Sciatic nerve (tissue), 2 donors: Measurements from ENCODE around the gene SBK2. TPM values are rescaled to one million over a fixed set of nuclear protein-coding genes. Genes with fewer than 3 reads are reported as not detected.

ENCODE experiments used
- ATAC-seq: fragments of 200-7000 bp; cut with Tn5 transposase; one replicate; pipeline ENCODE4 v1.9.1; 2020; ENCODE audit warnings: mild to moderate bottlenecking, moderate library complexity
- DNase-seq: peaks from one replicate; pipeline ENCODE4 v3.0.0-alpha.2; 2020; ENCODE audit warnings: low spot score
- intact Hi-C: fragments of 100-400 bp; cut with DNase I; formaldehyde crosslinking; loops from one replicate; pipeline ENCODE4 v1.14.2; 2022
- total RNA-seq: library from RNA; stranded (reverse); fragmentation: NEBNext Ultra II Directional; extraction: Animal tissue kit (Norgen Biotek cat#: 25700); gene quantifications from one replicate; pipeline ENCODE4 v1.2.1, GENCODE V29; 2021
- donor health status: DM: no; HTN: no; CAD: no.
- donor health status: DM: no; HTN: no; CAD: no.

The SBK2 gene
- total RNA-seq, 1 donor from 2014 or later, result not detected

DNA sequence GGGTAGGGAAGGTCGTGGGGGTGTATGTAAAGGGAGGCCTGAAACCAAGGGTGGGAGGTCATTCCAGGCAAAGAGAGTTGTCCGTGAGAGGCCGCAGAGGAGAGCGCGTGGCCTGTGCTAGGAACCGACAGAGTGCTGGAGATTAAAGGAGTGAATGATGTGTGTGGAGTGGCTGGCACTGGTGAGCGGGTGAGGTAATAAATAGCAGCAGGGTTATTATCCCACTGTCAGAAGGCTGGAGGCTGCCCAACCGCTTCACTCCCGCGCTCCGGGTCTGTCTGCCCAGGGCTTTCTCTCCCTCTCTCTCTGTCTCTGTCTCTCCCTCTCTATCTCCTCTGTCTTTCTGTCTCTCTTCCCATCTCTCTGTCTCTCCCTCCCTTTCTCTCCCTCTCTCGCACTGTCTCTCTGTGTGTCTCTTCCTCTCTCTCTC is 26.3 kb upstream of the SBK2 start:
- DNase-seq (no peak), ATAC-seq (no peak)
- intact Hi-C loops, result no loop called here

DNA sequence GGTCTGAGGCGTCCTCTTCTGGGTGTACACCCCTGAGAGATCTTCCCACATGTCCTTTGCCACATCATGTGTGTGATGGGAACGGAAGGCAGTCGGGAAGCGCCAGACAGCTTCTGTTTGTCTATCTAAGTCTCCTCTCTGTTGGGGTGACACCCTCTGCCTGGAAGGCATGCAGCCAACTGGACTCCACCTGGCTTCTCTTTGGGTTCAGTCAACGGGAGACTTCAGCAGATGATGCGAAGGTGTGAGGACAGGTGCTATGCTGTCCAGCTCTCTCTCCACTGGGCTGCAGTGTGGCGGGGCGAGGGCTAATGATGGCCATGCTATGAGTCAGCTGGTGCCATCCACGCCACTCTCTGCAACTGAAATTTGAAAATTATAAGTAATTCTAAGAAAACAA is 22.8 kb upstream of the SBK2 start:
- ATAC-seq, result no peak
- no peak for DNase-seq
- intact Hi-C loops, result no loop called here

DNA sequence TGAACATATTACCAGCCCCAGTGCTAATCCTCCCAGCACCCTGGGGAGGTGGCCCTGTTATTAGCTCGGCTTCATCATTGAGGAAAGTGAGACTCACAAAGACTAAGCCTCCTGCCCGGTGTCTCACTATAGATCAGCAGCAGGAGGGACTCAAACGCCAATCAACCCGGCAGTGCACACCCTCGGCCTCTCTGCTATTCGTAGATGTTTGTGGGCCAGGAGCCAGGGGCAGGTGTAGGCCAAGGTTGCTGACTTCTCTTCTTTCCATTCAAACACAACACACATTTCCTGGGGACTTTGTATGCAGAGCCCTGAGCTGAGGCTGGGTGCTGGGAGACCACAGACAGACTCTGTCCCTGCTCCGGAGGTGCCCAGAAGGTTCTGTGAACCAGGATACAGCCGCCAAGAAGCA is 17.8 kb upstream of the SBK2 start:
- intact Hi-C loops, result no loop called here
- no peak for DNase-seq
- ATAC-seq, result no peak

DNA sequence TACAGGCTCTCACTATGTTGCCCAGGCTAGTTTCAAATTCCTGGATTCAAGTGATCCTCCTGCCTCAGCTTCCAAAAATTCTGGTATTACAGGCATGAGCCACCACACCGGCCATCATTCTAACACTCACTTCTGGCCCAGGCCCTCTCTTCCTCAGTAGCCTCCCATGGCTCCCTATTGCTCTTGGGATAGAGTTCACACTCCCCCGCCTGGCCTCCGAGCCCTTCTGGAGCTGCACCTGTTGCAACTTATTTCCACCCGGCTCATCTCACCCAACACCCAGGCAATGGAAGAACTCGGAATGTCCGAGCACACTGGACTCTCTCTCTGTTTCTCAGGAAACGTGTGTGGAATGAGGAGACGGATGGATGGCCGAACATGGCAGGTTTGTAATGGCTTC is 17.4 kb upstream of the SBK2 start:
- intact Hi-C loops, result no loop called here
- ATAC-seq (no peak), DNase-seq (no peak)

DNA sequence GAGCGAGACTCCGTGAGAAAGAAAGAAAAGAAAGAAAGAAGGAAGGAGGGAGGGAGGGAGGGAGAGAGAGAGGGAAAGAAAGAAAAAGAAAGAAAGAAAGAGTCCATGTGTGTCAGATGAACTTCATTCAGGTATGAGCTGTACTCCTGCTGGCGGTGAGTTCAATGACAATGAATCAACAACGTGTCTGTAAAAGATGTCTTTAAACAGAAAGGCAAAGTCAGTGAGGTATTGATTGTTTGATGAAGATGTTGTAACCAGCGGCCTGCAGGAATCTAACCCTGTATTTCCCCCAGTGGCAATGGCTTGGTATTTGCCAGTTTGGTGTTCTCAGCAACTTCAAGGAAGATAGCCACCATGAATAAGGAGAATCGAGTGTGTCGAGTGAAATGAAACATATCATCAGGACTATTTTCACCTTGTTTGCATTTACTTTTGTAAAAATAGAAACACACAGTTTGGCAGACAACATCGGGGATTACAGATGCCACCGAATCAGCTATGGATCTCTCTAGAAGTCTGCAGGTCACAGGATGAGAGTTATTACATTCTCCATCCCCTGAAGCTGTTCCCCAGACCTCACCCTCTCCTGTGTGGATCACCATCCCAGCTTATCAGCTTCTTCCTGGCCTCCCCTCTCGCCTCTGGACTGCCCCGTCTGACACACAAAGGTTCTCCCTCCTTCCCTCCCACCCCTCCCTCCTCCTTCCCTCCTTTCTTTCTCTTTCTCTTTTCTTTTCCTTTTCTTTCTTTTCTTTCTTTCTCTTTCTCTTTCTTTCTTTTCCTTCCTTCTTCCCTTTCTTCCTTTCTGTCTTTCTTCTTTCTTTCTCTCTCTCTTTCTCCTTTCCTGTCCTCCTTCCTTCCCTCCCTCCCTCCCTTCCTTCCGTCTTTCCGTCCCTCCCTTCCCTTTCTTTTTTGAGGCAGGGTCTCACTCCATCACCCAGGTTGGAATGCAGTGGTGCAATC is 16.6 kb upstream of the SBK2 start:
- DNase-seq, result no peak
- no peak for ATAC-seq
- intact Hi-C loops, result no loop called here

DNA sequence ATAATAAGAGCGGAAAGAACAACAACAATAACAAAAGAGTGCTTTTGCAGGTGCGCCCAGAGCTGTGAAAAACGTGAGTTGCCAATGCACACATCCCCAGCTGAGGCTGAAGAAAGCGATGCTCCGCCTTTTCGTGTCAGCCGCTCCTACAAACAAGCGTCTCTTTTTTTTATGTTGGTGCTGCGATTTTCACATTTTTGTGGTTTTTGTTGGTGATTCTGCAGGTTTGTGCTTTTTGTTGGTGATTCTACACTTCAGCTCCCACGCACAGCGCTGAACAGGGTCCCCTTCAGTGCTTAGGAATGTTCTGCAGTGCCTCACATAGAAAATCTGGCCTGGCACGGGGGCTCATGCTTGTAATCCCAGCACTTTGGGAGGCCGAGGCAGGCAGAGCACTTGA is 15.7 kb upstream of the SBK2 start:
- no peak for DNase-seq
- peak; percentile 34 for ATAC-seq
- intact Hi-C loops, result no loop called here

DNA sequence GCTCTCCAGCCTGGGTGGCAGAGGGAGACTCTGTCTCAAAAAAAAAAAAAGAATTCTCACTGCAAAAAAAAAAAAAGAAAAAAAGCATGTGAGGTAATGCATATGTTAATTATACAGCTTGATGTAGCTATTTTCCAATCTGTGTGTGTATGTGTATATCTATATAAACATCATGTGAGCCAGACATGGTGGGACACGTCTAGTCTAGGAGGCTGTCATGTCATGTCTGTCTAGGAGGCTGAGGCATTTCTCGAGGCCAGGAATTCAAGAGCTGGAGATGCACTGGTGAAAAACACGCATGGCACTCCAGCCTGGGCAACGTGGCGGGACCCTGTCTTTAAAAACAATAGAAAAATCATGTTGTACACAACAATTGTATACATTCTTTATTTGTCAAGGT is 15.3 kb upstream of the SBK2 start:
- no peak for DNase-seq
- ATAC-seq, result no peak
- intact Hi-C loops, result no loop called here

DNA sequence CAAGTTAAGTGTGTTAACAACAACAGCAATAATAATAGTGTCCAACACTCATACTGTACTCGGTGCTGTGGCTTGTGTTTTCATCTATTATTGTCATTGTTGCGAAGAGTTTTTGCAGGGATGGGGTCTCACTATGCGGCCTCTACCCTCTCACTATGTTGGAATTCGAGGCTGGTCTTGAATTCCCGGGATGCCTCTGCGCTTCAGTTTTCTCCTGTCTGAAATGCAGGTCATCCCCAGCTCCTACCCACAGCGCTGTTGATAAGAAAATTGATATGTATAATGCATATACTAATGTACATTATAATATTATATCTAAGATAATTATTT is 13.4 kb upstream of the SBK2 start:
- intact Hi-C loops, result no loop called here
- DNase-seq (no peak), ATAC-seq (no peak)

DNA sequence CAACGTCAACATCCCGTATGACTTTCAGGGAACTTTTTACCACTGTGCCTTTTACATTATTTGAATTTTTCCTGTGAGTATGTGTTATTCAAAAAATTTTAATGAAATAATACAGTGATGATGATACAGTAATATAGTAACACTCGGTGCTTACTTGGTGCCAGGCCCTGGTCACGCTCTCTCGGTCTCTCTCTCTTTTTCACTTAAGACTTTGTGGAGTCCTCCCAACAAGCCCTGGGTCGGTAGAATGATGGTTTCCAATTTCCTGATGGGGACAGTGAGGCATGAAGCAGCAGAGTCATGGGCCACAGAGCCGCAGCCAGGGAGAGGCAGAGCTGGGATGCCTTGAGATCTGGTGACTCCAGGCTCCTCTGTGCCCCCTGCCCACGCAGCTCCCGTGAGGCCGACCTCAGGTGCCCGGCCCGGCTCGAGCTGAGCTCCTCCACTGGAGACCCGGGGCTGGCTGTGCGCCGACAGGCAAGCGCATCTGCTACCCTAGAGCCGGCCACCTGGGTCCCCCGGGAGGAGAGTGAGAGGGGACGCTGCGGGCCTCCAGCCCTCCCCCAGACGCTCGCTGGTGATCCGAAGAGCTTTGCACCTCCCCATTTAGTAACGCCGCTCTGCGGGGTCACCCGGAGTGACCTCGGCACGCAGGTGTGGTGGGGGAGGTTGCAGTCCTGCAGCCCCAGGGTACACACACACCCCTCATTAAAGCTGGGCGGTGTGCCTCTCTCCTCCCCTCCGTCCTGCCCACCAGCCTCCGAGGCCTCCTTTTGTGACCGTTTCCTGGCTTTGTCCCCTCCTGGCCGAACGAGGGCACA is 12.8 kb upstream of the SBK2 start:
- intact Hi-C loops, result no loop called here
- DNase-seq (no peak), ATAC-seq (no peak)

DNA sequence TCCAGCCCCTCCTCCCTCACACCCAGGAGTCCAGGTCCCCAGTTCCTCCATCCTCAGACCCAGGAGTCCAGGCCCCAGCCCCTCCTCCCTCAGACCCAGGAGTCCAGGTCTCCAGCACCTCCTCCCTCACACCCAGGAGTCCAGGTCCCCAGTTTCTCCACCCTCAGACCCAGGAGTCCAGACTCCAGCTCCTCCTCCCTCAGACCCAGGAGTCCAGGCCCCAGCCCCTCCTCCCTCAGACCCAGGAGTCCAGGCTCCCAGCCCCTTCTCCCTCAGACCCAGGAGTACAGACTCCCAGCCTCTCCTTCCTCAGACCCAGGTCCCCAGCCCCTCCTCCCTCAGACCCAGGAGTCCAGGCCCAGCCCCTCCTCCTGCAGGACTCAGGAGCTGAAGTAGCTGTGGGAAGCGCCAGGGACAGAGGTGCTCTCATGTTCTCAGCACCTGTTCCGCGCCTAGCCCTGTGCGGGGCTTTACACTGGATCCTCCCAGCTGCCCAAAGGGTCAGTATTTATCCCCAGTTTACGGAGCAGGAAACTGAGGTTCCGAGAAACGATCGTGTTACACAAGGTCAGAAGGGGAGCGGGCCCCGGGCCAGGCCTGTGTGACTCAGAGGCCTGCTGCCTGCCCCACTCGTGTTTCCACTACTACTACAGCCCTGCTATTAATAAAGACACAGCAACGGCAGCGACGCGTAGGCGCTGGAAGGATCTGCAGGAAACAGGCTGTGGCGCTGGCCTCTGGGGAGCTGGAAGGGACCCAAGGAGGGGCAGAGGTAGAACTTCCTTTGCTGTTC is 10.1 kb upstream of the SBK2 start:
- intact Hi-C loops, result no loop called here
- ATAC-seq, result peak; percentile 81
- DNase-seq, result peak; percentile 79

DNA sequence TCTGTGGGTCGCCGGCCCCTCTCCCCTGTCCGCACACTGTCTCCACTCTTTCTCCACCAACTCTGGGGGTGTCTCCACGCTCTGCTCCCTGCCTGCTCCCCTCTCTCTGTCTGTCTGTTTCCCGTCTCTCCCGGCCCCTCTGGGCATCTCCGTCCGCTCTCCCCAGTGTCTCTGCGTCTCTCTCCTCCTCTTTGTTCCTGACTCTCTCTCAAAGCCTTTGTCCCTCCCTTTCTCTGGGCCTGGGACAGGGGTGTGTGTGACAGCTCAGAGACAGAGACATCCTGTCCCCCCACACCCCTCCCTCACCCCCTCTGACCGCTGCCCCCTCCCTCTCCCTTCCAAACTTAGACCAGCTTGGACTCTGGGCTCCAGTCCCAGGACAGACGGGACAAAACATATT is 9.1 kb upstream of the SBK2 start:
- peak; percentile 19 for ATAC-seq
- intact Hi-C loops, result no loop called here
- DNase-seq, result no peak

DNA sequence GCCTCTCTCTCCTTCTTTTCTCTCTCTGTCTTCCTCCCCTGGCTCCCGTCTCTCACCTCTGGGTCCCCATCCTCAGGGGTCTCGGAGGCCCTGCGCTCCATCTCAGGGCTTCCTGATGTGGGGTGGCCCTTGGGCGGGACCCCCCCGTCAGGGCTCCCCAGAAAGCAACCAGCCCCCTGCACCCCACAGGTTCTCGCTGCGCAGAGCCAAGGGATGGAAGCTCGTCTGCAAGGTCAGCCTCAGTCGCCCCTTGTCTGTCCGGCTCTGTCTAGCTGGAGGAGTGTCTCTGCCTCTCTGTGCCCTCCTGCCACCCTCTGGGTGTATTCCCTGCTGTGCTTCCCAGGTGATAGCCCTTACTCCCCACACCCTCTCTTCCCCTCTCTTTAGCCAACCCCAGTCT is 8.5 kb upstream of the SBK2 start, which contains the start of gene SBK3:
TSS of gene SBK3 (minus strand) at position 101 of the 400 bp plus-strand sequence. CDS start at position 101, 0 bp downstream.
- no peak for DNase-seq
- no peak for ATAC-seq
- intact Hi-C loops, result no loop called here

DNA sequence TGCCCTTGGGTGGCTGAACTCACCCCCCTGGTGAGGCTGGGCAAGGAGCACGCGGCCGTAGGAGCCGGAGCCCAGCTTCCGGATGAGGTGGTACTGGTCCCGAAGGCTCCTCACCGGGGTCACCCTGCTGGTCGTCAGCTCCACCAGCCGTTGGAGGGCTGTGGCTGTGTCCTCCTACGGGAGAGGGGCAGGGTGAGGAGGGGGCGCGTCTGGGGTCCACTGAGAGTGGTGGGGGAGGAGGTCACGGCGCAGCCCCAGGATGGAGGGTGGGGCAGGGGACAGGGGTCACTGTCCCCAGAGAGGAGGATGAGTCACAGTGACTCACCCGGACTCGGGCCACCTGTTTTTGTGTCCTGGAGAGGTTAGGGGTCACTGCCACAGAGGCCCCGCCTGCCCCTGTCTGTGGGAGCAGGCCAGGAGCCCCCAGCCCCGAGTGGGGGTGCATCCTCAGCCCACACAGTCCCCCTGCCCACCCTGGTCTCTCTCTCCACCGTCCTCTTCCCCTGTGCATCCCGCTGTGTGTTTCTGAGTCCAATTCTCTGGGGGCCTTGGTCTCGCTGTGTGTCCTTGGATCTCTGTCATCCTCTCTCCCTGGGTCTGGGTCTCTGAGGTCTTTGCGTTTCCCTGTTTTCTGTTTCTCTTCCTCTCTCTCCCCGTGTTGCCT is 8.0 kb upstream of the SBK2 start:
- DNase-seq (no peak), ATAC-seq (no peak)
- intact Hi-C loops, result no loop called here

DNA sequence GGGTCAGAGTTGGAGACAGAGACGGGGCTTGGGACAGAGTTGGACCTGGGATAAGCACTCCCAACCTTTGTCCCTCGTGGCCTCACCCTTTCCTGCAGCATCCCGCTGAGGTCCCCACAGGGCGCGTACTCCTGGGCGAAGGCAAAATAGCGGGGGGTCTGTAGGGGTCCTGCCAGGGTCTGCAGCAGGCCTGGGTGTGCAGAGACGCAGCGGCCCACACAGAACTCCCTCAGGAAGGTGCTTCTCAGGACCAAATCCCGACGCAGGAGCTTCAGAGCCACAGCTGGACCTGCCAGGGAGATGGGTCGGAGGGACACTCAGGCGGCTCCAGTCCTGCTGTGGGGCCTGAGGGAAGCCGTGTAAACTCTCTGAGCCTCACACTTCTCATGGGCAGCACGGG is 7.1 kb upstream of the SBK2 start:
- no peak for DNase-seq
- intact Hi-C loops, result no loop called here
- no peak for ATAC-seq

DNA sequence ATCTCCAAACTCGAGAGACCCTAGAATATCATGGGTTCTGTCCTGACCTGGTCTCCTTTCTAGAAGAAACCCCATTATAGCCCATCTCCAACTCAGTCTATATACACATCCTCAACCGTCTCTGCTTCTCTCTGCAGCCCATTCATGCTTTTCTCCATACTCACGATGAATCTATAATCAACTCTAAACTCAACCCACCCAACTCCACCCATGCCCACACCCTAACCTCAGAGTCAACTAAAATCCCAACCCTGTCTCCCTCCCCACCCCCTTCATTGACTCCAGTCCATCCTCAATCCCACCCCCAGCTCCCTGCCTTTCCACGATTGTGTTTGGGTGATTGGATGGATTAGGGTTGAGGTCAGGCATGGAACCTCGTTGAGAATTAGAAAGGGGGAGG is 6.6 kb upstream of the SBK2 start:
- intact Hi-C loops, result no loop called here
- DNase-seq (no peak), ATAC-seq (no peak)

DNA sequence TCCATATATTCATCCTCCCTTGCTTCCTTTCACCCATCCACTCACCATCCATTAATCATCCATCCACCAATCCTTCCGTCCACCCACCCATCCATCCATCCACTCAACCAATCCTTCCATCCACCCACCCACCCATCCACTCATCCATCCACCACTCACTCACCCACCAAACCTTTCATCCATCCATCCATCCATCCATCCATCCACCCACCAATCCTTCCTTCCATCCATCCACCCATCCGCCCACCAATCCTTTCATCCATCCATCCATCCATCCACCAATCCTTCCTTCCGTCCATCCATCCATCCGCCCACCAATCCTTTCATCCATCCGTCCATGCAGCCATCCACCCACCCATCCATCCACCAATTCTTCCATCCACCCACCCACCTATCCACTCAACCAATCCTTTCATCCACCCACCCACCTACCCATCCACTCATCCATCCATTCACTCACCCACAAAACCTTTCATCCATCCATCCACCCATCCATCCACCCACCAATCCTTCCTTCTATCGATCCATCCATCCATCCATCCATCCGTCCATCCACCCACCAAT is 5.4 kb upstream of the SBK2 start:
- no peak for DNase-seq
- ATAC-seq, result no peak
- intact Hi-C loops, result no loop called here

DNA sequence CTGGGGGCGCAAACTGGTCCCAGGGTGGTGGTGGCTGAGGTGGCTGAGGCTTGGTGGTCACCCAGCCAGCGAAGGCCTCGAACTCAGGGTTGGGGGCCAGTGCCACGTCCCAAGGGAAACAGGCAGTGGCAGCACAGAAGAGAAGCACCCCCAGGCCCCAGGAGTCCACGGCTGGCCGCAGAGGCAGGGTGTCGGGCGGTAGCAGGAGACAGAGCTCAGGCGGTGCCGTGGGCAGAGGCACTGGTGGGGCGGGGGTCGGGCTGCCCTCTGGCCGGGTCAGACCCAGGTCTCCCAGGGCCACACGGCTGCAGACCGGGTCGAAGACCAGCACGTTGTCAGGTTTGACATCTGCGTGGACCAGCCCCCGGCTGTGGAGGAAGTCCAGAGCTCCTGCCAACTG is 4.2 kb upstream of the SBK2 start:
- no peak for ATAC-seq
- intact Hi-C loops, result no loop called here
- DNase-seq, result no peak

DNA sequence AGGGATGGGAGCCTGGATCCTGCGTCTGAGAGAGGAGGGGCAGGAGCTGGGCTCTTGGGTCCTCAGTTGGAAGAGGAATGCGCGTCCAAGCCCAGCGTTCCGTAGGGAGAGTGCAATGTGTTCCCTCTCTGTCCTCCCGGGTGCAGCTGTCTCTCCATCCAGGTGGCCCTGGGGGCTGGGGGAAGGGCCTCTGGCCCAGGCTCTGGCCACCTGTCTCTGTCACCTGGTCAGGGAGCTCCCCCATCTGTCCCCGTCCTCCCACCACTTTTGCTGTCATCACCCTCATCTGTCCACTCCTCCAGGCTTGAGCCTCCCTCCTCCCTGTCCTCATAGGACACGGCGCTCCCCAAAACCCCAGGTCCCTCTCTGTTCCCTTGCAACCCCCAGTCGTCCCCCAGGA is 3.7 kb upstream of the SBK2 start:
- DNase-seq, result no peak
- intact Hi-C loops, result no loop called here
- ATAC-seq, result no peak
